Measurements from ENCODE around the gene TUBGCP6.

- TF ChIP-seq HDAC2 (IDR thresholded peaks at IDR 0.05), result no peak
- TF ChIP-seq CTCF (IDR thresholded peaks at IDR 0.05 in 2 of 3, conservative IDR thresholded peaks at IDR 0.05 in 1 of 3; ENCODE audit: control insufficient read depth in 2 of 3, extremely low read depth in 1 of 3, insufficient read depth in 1 of 3, low read depth in 3 of 3, low read length in 3 of 3), result no peak
- no peak for TF ChIP-seq JUNB (IDR thresholded peaks at IDR 0.05)
Observed at GRCh38 chr22:50275181-50276055, 30.6 kb upstream of the TUBGCP6 start.
